ENCODE data around the gene CEBPA. TPM values are rescaled to one million over a fixed set of nuclear protein-coding genes. Genes with fewer than 3 reads are reported as not detected.

Gene CEBPA
- total and polyA plus RNA-seq, 8 donors: 9.9 to 167 (median 18.8) TPM

- no peaks in the 10 kb centered on the region for H3K36me3 ChIP-seq
- TF ChIP-seq POLR2A (IDR thresholded peaks at IDR 0.05): no peak
- no peak for TF ChIP-seq CTCF (IDR thresholded peaks at IDR 0.05)
- TF ChIP-seq EP300 (IDR thresholded peaks at IDR 0.05): no peak
- TF ChIP-seq POLR2AphosphoS5 (IDR thresholded peaks at IDR 0.05): no peak
- no peaks in the 10 kb centered on the region for H3K9me3 ChIP-seq
- H3K4me1 ChIP-seq: peaks cover 46 to 85% (median 73%) of the 10 kb centered on the region in 4 donors
- peaks cover 0 to 31% (median 0%) of the 10 kb centered on the region in 3 donors for H3K27me3 ChIP-seq
- H3K4me3 ChIP-seq: peak overlapping the region; percentile 73 to 98 (median 86)
- peak overlapping the region; percentile 78 to 95 (median 91) for H3K27ac ChIP-seq
- 0% methylated on average over 1 to 41 of the region's 41 CpGs for WGBS, 5 donors
- DNase-seq: peak in 1 of 2 donors; percentile 45
- intact Hi-C loops (cut with DNase I; ENCODE audit: low total_unique reads): no loop called here
These were observed 497 bp downstream of the CEBPA start for GRCh38 chr19:33301900-33302174.

DNA sequence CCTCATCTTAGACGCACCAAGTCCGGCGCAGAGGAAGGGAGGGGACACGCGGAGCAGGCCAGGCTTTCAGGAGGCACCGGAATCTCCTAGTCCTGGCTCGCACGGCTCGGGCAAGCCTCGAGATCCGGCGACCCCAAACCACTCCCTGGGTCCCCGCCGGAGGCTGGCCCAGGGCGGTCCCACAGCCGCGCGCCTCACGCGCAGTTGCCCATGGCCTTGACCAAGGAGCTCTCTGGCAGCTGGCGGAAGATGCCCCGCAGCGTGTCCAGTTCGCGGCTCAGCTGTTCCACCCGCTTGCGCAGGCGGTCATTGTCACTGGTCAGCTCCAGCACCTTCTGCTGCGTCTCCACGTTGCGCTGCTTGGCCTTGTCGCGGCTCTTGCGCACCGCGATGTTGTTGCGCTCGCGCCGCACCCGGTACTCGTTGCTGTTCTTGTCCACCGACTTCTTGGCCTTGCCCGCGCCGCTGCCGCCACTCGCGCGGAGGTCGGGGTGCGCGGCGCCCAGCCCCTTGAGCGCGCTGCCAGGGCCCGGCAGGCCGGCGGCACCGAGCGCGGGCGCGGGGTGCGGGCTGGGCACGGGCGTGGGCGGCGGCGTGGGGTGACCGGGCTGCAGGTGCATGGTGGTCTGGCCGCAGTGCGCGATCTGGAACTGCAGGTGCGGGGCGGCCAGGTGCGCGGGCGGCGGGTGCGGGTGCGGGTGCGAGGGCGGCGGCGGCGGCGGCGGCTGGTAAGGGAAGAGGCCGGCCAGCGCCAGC lies 1.0 kb downstream of the CEBPA start:
- Histone ChIP-seq H3K4me1 (peaks cover 44 to 80% (median 69%) of the 10 kb centered on the region in 4 donors), H3K27me3 (peaks cover 0 to 31% (median 0%) of the 10 kb centered on the region in 3 donors), H3K4me3 (peak overlapping the region; percentile 73 to 98 (median 86)), H3K27ac (peak overlapping the region in 4 of 5 donors; percentile 67 to 95 (median 92)), H3K36me3 (no peaks in the 10 kb centered on the region), H3K9me3 (no peaks in the 10 kb centered on the region)
- peak; percentile 39 to 59 for DNase-seq
- 0 to 2% (median 1%) methylated on average over 9 to 91 of the region's 91 CpGs for WGBS, 5 donors
- TF ChIP-seq CTCF (IDR thresholded peaks at IDR 0.05) (no peak), EP300 (IDR thresholded peaks at IDR 0.05) (no peak), POLR2AphosphoS5 (IDR thresholded peaks at IDR 0.05) (no peak), POLR2A (IDR thresholded peaks at IDR 0.05) (no peak)
- intact Hi-C loops (cut with DNase I; ENCODE audit: low total_unique reads): no loop called here

- Histone ChIP-seq H3K4me3 (peak overlapping the region; percentile 73 to 98 (median 86)), H3K9me3 (no peaks in the 10 kb centered on the region), H3K27ac (peak overlapping the region in 4 of 5 donors; percentile 2 to 95 (median 65)), H3K4me1 (peaks cover 40 to 75% (median 64%) of the 10 kb centered on the region in 4 donors), H3K36me3 (no peaks in the 10 kb centered on the region), H3K27me3 (peaks cover 0 to 31% (median 0%) of the 10 kb centered on the region in 3 donors)
- intact Hi-C loops (cut with DNase I; ENCODE audit: low total_unique reads): no loop called here
- DNase-seq: no peak
- 0 to 10% (median 6%) methylated on average over 3 to 7 of the region's 7 CpGs for WGBS, 5 donors
- TF ChIP-seq EP300 (IDR thresholded peaks at IDR 0.05) (no peak), CTCF (IDR thresholded peaks at IDR 0.05) (no peak), POLR2AphosphoS5 (IDR thresholded peaks at IDR 0.05) (no peak), POLR2A (IDR thresholded peaks at IDR 0.05) (no peak)
These were observed 1.5 kb downstream of the CEBPA start for GRCh38 chr19:33300894-33301143.

DNA sequence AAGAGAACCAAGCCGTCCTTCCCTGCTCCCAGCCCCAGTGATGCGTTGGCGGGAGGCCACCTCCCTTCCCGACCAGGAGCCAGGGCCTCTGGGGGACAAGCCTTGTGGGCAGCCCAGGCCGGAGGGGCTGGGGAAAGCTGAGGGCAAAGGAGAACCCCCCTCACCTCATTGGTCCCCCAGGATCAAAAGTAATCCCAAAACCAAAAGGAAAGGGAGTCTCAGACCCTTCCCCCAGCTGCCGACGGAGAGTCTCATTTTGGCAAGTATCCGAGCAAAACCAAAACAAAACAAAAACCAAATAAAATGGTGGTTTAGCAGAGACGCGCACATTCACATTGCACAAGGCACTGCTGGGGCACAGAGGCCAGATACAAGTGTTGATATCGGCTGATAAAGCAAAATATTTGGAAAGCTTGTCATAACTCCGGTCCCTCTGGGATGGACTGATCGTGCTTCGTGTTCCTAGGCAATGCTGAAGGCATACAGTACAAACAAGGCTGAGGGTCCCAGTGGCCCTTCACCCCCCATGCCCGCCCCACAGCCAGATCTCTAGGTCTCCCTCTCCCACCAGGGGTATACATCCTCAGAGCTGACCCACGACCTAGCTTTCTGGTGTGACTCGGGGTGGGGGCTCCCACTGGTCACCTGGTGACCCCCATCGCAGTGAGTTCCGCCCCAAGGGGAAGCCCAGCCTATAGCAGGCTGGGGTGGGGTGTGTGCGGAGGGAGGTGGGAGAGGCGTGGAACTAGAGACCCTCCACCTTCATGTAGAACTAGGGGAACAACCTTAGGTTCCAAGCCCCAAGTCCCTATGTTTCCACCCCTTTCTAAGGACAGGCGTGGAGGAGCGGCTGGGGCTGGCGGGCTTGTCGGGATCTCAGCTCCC lies 2.1 kb downstream of the CEBPA start:
- intact Hi-C loops (cut with DNase I; ENCODE audit: low total_unique reads): no loop called here
- H3K36me3 ChIP-seq: no peaks in the 10 kb centered on the region
- no peak for TF ChIP-seq CTCF (IDR thresholded peaks at IDR 0.05)
- peaks cover 34 to 69% (median 58%) of the 10 kb centered on the region in 4 donors for H3K4me1 ChIP-seq
- H3K4me3 ChIP-seq: peak overlapping the region; percentile 73 to 98 (median 86)
- peak; percentile 32 to 44 for DNase-seq
- H3K27ac ChIP-seq: peak overlapping the region in 4 of 5 donors; percentile 2 to 95 (median 65)
- no peaks in the 10 kb centered on the region for H3K9me3 ChIP-seq
- peaks cover 0 to 31% (median 0%) of the 10 kb centered on the region in 3 donors for H3K27me3 ChIP-seq
- 20 to 46% (median 29%) methylated on average over 18 to 25 of the region's 25 CpGs for WGBS, 5 donors

Measured in stomach (tissue), 9 donors.